ENCODE data around the gene DOK7.
A peak's percentile ranks its signal among the peaks of the same experiment; 100 is the strongest.
"Not testable (repeated sequence)": the region's sequence is repeated elsewhere in the genome, so short reads cannot be mapped to it uniquely, and the experiment has no call there.

The DOK7 gene

DNA sequence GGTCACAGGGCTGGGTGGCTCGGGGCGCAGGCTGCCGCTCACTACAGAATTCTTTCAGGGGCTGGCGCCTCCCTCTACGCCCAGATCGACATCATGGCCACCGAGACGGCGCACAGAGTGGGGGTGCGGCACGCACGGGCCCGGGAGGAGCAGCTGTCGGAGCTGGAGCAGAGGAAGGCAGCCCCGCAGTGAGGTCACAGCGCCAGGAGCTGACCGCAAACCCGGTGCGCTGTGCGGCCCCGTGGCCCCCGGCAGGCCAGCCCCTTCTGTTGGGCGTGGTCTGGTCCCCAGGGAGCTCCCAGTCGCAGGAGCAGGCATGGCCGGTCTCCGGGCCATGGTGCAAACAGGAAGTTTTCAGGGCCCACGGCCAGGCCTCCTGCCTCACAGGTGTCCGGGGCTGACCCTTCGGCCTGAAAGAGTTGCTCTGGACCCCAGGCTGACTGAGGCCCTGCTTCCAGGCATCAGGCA is 37.6 kb downstream of the DOK7 start:
- DNase-seq, result no peak

DNA sequence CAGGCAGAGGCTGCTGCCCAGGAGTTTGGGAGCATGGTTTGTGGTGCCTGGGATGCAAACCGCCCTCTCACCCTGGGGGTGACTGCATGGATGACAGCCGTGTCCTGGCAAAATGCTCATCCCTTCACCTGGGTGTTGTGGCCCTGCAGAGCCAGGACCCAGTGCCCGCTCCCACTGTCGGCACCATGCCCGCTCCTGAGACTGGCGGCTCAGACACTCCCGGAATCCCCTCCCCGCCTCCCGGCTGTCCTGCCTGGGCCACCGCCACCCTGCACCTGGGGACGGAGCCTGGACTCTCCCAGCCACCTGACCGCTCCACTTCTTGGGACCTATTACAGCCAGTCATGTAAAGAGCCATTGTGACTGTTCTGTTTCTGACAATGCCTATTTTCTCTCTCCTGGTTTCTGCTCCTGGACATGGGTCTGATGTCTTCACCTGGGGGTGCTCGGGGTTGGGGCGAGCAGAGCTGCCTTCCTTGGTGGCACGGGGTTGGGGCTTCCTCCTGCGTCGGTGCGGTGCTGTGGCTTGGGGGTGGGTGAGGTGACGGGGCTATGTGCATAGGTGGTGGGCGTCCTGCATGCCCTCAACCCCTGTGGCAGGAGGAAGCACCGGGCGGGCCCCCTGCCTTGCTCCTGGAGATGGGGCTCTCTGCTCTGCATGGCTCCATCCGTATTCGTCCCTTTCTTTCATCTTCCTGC is 38.2 kb downstream of the DOK7 start:
- no peak for DNase-seq

DNA sequence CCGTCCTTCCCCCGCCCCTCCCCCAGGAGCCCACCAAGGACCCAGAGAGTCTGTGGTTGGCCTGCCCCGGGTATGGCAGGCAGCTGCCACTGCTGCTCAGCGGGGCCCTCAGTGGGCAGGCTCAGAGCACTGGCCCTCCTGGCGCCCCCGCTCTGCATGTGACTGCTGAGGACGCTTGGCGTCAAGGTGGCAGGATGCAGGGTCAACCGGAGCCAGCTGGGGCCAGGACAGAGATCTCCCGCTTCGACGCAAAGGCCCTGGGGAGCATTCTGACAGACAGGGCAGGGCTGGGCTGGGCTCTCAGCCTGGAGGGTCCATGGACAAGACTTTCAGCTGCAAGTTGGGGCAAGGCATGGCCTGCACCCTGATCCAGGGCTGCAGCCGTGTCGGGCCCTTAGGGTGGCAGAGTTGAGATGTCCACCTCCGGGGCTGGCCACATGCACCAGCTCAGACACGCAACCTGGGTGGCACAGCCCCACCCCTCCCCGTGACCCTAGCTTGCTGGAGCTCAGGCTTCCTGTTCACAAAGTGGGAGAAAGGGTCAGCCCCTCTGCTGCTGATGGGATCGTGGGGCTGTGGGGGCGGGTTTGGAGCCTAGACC is 38.8 kb downstream of the DOK7 start:
- no peak for DNase-seq

DNA sequence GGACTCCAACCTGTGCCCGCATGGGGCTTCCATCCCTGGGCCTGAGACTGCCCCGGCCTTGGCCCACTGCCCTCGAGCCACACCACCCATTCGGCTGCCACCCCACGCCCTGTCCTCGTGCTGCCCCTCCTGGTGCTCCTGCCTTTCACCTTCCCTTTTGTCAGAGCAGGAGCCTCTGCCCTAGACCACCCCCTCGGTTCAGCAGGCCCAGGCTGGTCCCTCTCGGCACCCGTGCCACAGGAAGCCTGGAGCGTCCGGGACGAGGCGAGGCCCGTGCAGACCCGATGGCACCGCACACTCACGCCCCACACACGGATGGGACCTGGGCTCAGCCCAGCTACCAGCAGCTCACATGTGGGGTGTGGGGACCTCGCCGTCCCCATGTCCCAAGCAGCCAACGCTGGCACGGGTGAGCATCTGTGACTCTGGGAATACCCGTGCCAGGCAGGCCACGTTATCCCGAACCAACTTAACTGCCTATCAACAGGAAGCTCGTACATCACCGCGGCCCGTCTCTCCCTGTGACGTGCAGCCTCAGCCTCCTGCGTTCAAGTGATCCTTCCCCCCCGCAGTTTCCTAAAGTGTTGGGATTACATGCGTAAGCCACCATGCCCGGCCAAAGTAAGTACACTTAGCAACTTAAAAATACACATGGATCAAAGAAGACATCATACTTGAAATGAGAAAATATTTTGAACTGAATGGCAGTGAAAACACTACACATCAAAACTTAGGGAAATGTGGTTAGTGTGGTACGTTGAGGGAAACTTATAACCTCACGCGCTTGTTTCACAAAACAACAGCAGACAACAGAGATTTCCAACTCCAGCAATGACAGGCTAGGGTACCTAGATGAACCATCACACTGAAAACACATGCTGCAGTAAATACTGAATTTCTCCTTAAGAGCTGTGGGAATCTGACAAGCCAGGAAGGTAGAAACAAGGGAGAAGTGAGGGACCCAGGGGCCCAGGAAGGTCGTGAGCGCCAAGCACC is 40.1 kb downstream of the DOK7 start:
- no peak for DNase-seq

DNA sequence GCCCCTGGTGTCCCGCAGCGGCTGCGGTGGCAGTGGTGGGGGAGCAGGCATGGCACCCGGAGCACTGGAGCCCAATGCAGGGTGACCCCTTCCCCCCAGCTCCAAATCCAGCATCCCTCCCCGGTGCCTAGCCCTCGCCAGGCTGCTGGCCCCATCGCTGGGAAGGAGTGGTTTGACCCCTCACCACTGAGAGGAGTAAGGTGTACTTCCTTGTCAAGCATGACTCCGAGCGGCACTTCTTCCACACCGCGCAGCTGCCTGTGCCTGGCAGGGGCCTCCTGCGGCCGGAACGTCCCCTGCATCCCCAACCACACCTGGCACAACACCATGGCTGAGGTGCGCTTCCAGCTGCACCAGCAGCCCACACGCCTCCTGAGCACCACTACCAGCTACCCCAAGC is 42.1 kb downstream of the DOK7 start:
- DNase-seq, result no peak

DNA sequence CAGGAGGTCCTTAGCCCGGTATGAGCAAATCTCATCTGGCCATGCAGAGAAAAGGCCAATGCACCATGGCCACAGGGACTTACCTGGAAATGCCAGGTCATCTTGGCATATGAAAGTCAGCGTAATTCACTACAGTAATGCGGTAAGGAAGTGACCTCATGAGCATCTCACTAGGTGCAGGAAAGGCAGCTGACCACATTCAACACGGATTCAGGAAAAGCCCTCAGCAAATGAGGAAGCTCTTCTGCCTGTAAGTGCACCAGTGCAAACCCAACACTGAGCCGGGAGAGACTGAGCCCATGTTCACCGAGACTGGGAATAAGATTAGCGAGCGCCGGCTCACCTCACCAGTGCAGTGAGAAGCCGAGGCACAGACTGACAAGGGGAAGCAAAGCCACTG is 45.4 kb downstream of the DOK7 start:
- DNase-seq, result no peak

DNA sequence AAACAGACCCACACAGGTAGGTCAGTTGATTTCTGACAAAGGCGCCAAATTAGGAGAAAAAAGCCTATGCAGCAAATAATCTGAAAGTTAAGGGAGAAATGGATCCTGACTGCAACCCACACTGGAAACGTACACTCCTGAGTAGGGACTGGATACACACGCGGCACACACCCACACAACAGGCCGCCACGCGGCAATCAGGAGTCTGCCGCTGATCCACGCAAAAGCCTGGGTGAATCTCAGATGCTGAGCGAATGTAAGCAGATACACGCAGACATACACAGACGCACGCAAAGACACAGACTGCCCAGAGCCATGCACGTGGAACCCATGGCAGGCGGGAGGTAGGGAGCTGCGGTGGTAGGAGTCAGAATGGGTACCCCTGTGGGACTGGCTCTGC is 47.4 kb downstream of the DOK7 start:
- DNase-seq, result peak in 4 of 56 donors; percentile 17 to 30 (median 24)

DNA sequence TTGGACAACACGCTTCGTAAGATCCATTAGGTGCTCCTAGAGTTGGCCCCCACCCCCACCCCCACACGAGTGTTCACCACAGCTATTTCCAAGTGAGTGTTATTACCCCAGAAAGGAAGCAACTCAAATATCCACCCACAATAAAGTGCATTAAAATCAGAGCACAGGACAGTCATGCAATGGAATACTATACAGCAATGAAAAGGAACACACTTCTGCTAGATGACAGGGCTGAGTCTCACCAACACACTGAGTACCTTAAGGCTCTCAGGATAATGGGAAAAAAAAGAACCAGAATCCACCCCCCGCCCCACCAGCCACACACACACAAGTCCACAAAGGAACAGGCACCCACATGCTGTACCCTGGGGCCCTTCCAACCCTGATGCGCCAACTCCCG is 48.1 kb downstream of the DOK7 start:
- DNase-seq, result no peak

DNA sequence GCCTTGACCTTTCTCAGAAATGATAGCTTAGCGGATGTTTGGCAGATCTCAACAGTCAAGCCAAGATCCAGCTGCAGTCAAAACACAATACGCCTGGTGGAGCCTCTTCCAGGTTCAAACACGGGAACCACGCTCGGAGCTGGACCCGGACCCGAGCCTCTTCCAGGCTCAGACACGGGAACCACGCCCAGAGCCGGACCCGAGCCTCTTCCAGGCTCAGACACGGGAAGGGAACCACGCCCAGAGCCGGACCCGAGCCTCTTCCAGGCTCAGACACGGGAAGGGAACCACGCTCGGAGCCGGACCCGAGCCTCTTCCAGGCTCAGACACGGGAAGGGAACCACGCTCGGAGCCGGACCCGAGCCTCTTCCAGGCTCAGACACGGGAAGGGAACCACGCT is 48.5 kb downstream of the DOK7 start:
- DNase-seq, result not testable (repeated sequence)

DNA sequence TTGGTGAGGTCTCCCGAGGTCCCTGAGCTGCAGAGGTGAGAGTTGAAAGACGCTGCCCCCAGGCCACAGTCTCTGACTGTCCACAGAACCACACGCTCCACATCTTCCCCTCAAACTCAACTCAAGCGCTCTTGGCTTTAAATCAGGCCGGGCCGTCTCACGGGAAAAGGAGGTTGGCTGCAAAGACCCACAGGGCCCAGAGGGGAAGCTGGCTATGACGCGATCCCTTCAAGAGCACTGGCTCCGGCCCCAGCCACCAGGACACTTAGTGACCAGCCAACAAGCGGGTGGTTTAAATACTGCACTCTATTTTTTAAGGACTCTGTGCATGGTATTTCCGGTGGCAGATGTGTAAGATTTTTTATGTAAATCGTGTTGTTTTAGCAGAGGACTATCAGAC is 49.2 kb downstream of the DOK7 start:
- peak in 2 of 56 donors; percentile 10 to 25 for DNase-seq

DNA sequence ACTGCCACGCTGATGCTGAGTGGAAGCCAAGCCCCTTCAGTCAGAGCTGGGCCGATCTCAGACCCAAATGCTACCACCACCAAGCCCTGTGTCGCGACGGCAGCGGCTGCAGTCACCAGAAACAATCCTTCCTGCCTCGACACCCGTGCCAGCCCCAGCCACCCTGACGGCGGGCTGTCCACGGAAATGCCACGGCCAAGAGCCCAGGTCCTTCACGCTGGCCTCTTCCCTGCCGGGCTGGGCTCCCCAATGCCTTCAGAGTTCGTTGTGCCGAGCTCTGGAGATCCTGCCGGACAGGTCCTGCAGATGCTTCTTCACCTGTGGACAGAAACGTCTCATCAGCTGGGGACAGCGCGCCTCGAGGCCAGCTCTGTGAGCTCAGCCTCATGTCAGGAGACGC is 49.6 kb downstream of the DOK7 start:
- DNase-seq, result no peak

DNA sequence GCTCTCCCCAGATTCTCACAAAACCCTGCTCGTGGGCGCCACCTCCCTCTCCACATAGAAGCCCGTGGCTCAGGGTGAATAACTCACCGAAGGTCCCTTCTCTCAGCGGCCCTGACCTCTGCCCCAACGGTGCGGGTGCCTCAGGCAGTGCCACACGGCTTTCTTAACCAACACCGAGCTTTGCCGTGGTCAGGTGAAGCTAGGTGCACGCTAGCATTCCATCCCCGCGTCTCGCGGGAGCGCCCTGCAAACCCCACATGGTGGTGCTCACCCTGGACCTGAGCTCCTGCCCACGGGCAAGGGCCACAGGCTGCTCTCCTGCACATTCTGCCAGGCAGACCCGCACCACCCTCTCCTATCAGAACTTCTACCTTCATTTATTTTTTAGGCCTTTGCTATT is 50.7 kb downstream of the DOK7 start:
- no peak for DNase-seq

DNA sequence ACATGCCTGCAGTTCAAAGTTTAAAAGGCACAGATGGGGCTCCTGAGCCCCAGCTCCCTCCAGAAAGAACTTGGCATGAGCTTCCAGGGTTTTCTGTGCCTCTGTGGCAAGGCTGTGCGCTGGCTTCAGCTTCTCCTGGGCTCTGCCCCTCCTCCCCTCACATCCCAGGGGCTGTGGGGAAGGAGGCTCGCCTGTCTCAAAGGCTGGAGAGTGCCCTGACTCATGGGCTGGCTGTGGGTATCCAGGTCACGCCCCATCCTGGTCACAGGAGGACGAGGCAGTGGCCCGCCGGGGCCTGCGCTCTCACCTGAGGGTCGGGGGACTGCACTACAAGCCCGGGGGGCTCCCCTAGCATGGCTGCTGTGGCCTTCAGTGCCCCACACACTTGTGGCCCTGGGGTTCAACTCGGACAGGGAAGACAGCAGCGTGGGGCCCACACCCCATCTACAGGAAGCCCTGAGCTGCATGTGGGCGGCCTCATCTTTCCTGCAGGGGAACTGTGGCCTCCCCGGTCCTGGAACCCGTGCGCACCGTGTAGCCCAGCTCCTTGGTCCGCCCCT is 51.2 kb downstream of the DOK7 start:
- DNase-seq, result no peak

DNA sequence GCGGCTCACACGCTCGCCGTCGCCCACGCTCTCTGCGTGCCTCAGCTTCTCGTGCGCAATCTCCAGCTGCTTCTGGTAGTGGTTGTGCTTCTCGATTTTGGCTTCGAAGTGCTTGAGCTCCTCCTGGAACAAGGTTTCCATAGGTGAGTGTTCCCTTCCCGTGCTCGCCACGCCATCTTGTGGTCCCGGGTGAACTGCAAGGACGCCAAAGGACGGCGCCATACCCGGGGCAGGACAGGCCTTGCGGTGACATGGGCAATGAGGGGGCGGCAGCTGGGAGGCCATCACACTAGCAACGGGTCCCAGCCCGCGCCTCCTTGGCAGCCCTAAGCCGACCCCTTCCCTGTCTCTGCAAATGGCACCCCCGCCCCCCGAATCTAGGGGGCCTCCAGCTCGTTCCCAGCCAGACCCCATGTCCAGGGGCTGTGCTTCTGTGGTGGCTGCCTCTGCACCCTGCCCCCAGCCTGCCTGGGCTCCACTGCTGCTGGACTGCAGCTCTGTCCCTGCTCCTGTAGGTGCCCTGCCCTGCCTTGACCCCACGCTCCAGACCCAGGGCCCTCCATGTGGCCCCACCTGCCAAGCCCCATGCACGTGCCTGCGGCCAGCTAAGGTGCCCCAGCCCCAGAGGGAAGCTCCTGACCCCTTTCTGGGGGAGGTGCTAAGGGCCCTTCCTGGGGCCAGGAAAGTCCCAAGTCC is 51.8 kb downstream of the DOK7 start:
- peak in 1 of 56 donors; percentile 35 for DNase-seq

DNA sequence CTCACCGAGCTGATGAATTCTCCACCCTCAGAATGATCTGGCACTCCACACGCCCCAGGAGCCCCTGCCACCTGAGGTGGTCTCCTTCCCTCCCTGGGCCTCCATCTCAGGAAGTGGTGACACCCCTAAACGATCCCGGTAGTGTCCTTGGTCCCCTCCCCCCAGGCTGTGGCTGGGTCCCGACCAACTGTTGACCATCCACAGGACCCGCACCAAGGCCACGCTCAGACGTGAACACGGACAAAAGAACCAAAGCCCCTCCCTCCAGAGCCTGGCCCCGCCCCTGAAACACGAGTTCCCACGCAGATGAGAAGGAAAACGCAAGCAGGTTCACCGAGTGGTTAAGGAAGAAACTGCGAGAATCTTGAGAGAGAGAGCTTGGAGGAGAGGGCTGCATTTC is 52.5 kb downstream of the DOK7 start:
- DNase-seq, result no peak

DNA sequence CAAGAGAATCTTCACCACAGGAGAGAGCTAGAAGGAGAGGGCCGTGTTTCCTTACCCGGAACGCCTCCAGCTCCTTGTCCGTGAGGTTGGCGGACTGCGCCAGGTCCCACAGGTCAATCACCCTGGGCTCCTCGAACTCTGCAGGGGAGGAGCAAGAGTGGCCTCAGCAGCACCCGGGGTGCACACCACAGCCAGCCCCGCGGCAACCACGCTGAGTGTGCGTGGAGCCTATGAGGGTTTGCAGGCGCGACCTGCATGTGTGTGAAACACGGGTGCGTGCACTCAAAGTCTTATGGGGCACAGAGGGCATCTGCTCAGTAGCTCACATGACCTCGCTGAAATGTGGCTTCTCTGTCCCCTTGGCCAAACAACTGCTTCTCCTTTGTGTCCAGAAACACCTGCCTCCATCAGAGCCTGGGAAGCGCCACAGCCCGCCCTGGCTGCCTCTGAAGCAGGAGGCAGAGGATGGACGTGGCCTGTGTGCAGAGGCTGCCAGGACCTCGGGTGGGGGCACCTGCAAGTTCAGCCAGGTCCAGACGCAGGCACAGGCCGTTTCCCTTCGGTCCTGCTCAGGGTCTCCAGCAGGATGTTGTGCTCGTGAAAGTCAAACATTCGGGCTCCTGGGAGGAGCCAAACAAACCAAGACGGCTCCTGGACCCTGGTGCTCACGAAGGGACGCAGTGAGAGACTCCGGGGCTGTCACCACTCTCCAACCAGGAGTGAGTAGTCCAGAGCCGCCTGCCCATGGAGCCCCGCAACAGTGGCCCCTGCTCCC is 53.1 kb downstream of the DOK7 start:
- no peak for DNase-seq

DNA sequence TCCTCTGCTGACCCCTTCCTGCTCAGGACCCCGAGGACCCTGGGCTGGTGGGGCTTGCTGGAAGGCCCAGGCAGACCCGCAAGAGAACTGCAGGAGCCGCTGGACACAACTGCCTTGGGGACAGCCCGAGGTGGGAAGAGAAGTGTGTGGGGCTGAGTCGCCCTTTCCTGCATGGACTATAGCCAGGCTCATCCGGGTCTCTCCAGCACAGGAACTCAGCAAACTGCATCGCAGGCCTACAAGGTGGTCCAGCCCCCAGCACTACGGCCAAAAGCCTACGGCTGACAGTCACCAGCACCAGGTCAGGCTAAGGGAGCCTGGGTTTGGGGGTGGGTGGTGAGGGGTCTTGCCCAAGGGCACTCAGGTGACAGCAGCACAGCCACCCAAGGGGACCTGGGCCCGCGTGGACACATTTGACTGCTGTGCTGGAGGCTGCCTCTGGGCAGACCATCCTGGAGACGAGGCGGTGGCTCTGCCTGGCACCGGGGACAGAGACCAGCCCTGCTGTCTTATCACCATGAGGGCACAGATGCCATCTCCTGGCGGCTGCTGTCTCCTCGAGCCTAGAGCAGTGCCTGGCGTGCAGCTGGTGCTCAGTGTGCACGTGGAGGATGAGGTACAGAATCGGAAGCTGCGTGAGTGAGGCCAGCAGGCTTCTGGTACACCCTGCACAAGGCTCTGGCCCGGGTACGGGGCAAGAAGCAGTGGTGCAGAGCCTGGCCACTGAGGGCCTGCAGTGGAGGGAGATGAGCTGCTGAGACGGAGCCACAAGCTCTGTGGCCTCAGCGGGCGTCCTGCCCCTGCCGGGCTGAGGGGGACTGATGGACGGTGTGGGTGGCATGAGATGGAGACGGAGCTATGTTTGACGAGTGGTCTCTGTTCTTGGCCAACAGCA is 54.0 kb downstream of the DOK7 start:
- DNase-seq, result no peak

DNA sequence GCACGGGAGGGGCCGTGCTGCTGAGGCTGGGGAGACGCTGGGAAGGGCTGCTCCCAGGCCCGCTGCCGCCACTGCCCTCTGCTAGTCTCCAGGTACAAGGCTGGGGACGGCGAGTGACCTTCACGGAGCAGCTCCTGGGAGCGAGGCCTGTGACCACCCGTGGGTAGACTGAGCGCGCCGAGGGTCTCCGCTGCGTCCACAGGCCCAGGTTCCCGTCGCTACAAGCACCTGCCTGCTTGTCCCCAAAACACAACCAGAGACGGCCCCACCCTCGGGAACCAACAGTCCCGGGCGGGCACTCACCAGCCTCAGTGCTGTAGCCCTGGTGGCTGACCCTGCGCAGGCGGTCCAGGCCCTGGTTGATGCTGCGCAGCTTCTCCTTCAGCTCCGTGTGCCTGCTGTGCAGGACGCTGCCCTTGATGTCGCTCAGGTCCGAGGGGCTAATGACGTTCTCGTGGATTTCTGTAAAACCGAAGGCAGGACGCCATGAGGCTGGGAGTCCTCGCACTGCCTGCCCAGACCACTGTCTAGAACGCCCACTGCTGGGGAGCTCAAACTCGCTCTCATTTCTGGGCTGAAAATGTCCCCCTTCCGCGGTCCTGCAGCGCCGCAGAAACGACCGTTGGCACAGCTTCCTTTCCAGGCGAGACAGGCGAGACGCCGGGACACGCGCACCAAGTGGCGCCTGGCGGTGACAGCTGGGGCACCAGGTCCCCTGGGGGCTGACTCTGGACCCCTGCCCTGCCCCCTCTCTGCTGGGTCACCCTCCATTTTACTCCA is 54.8 kb downstream of the DOK7 start:
- DNase-seq, result no peak

DNA sequence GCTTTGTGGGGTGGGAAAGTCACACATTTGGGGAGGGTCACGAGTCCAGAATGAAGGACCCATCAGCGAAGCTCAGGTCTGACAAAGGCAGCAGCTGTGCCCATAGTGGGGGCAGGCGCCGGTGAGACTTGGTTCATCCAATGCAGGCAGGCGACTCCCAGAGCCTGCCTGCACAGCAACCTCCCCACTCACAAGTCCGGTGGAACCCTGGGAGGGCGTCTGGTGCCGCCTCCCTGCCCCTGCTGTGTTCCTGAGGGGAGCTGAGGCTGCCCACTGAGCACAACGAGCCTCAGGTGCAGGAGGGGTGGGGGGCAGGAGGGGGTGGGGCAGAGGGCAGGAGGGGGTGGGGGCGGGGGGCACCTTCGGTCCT is 55.4 kb downstream of the DOK7 start:
- no peak for DNase-seq

All from nucleus accumbens (tissue), 56 donors.